Stimulated activated CD8-positive, alpha-beta memory T cell treated with anti-CD3 and anti-CD28 coated beads, Interleukin-4, amount 100 ng/mL, for 1 hour (primary cell): ENCODE data around the gene DUSP14.
"Not testable (repeated sequence)": the region's sequence is repeated elsewhere in the genome, so short reads cannot be mapped to it uniquely, and the experiment has no call there.

ENCODE experiments used
- DNase-seq, 2 donors: peaks; one replicate each; pipeline ENCODE4 v3.0.0-alpha.2; 2020; ENCODE audit warnings: low read depth in 2 of 2, low spot score in 1 of 2

DUSP14 gene

DNA sequence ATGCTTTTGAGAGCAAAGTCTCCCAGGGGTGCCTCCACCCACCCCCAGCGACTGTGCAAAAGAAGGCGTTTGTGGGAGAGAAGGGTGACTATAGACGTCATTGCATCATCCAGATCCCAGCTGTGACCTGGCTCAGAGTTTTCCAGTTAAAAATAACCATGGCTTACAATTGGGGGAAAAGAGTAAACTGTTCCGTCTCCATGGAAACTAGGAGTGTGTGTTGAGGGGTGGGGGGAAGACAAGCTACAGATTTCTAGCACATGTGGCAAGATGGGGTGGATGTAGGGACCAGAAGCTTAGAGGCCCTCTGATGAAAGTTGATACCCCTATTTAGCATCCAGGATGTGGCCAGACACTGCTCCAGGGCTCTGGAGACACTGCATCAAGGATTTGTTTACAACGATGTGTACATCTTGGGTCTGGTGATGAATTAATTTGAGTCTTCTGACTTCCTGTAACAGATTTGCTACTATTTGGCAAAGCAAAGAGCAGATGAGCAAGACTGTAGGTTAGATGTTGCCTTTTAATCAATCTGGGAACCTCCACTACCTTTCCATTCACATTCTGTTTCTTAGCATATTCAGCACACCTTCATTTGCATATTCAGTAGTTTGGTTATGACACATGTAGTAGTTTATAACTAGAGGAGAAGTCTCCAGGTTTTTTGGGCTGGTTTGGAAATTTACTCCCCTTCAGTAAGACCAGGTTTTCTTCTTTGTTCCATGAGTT lies 6.2 kb upstream of the DUSP14 start:
- no peak for DNase-seq

DNA sequence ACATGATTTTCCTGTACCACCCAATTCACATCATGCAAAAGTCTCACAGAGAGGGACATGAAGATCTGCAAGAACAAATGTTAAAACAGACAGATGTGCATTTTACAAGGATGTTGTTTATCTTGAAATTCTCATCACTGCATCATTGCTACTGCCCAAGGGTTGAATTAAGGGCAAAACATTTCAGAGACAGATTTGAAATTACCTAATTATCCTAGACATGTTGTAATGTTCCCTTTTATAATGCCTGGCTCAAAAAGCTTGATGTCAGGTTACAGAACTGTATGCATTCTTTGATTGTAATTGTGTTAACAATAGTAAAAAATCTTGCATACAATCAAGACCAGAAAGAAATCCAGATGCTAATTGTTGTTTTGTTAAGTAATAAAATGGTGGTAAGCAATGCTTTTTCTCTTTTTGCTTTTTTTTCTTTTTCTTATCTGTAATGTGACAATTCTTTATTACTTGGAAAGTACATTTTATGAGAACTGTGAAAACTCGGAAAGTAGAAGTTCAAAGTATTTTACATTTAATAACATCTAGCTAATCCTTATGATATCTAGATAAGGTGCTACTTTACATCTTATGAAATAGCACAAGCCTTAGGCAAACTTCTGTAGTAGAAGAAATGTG lies 3.6 kb upstream of the DUSP14 start:
- DNase-seq = no peak

DNA sequence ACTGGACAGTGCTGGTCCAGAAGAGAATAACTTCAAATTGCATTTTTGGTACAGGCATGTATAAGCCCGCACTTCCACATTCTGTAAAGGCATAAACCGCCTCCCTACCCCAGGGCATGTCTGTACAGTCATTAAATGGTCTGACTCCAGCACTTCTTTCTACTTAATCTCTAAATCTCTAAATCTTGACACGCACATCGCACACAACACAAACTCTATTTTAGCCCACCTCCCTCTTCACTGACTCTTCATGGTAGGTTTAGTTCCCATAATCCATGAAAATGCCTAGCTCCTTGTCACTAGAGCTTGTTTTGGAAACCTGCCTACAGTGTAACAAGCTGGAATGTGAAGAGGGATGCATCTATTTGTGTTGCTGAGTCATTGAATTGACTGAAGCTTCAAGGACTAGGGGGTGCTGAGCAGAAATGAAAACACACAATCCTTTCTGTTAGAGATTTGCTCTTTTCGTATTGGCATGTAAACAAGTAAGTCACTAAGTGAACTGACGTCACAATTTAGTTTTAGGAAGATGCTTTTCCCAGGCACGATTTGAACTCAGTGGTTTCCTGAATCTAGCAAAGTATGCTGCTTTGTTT lies 1.6 kb upstream of the DUSP14 start:
- DNase-seq = no peak

DNA sequence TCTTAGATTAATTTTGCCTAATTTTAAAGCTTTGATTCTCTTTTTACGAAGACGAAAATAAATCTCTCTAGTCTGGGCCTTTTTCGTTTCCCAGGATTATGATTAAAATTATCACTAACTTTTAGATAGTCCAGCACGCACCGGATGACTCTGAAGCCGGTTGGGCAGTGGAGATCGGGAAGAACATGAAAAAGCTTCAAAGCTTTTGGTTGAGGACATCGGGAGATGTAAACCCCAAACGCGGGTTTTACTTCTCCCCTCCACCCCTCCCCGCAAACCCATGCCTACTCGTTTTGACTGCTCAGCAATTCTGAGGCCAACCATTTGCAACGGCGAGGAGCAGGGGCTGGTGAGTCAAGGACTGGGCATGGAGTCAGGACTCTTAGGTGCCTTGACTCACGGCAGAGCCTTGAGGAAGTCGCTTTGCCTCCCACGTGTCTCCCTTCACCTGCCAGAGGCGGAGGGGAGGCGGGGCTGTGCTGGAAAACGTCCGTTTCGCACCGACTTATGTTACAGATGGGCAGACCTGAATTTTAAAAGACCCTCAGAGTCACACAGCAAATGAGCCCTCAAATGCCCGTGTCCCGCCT lies 989 bp upstream of the DUSP14 start:
- peak; percentile 25 to 28 for DNase-seq

DNA sequence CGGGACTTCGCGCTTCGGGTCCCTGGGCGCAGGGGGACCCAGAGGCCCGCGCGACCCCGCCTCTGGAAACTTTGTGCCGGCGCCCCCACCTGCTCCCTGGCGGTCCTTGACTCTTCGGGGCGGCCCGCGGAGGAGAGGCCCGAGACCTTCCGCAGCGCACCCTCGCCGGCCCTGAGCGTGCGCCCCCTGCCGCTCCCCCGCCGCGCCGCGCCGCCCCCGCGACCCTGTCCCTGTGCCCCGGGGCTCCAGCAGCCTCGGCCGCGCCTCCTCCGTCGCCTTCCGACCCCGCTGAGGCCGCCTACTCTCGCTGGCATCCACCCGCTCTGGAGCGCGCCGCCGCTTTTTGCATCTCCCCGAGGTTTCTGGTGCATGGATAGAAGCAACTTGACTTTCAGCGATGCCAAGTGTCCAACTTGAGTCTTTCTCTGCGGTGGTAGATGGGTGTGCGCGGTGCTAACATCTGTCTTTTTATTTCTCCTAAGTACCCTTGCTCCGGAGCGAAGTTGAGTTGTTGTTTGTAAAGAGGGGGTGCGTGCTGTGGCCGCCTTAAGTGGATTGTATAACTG lies 414 bp downstream of the DUSP14 start:
- DNase-seq = peak; percentile 28 to 50

DNA sequence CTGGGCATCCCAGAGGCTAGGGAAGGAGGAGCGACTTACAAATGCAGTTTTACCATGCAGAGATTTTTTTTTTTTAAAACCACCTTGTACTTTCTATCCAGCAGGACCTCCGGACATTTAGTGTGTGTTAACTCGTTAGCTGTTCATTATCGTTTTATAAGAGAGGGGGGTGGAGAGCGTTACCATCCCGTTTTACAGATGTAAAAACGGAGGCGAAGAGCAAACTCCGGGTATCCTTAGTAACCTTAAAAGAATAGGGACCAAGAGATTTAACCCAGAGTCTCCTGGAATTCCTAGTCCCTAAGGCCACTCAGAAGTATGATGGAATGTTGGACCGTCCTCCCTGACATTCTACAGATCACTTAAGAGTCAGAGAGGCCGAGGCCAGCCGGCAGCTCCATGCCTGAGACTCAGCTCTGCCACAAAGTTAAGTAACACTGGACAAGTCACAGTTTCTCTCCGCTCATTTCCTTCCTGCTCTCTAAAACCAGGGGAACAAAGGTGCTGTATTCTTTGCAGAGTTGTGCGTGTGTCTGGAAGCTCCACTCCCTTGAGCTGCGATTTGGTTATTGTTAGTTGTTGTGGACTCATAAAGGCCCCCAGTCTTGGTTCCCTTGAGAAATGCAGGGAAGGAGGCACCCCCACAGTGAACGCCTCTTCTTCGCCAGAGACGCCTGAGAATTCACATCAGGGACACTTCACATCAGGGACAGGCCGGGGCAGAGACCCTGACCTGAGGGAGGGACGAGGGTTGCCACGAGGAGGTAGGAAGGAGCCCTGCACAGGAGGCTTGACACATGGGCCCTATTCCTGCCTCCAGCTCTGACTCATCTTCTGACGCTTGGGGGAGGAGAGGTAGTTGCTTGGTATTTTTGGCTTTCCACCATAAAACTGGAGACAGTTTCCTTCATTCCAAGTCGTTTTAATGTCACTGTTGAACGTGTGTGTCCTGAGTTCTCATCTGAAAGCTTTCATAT lies 1.2 kb downstream of the DUSP14 start:
- DNase-seq = no peak

DNA sequence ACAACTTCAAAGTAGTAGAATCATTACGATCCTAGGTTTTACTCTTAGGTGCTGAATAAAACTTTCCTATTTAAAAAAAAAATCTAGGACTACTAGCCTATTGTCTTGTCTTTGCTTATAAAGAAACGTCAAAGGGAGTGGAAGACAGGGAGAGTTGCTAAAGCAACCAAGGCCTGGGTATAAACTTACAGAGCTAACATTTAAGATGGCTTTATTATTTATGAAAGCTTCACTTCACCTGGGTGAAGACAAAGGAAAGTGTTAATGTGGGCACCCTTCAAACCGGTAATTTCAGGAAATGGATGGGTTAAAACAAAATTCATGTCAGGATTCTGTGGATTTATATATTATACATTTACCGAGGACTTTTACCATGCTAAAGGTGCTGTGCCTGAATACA lies 2.5 kb downstream of the DUSP14 start:
- no peak for DNase-seq

DNA sequence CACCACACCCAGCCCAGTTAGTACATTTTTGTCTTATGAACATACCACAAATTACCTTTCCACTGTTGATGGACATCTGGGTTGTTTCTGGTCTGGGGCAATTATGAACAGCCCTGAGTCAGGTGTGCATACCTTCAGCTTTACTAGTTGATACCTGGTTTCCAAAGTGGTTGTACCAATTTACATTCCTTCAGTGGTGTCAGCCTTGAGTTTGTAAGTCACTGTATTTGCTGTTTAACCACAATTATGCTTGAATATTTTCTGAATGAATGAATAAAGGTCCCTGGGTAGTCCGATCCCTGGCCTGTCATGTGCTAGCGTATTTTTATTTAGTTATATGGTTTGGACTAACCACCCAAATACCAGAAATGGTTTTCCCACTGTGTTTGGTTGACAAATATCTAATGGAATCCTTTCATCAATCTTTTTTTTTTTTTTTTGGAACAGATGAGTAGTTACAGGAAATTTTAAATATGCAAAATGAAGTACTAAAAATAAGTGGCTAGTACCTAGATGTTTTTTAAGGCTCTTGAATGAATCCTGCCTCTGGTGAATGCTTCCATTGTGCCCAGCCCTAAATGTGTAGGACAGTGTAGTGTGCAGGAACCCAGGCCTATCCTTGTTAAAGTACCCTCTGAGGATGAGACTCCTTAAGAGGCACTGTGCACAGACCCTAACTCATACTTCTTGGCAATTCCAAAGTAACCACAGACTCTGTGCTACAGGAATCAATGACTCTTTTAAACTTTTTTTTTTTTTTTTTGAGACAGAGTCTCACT lies 3.7 kb downstream of the DUSP14 start:
- DNase-seq = no peak

DNA sequence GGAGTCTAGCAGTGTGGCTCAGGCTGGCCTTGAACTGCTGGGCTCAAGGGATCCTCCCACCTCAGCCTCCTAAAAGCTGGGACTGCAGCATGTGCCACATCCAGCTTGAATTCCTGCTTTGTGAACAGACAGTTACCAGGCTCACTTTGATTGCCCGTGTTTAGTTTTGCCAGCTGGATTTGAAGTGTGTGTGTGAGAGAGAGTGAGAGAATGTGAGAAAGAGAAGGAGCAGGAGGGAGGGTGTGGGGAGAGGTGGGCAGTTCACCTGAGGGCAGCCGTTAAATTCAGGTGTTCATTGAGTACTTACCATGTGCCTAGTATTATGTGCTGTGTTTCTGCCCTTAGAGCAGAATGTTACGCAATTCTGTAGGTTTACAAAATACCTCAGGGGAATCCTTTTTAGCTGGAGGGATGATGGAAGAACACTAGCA lies 4.7 kb downstream of the DUSP14 start:
- DNase-seq = no peak

DNA sequence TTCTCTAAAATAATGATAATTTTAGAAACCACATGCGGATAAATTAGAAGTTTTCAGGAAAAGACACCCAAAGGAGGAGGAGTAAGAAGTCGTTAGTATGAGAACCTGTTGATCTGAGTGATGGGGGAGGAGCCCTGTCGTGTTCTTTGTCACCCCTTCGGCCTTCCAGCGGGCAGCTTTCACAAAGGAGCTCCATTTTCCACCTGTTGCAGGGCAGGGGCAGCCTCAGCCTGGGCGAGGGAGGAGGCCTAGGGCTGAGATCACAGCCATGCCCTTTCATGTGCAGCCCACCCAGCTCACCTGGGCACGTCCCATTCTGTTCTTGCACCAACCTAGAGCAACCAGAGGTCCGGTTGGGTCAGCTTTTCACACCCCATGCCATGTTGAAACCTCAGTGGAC lies 5.3 kb downstream of the DUSP14 start:
- DNase-seq = no peak

DNA sequence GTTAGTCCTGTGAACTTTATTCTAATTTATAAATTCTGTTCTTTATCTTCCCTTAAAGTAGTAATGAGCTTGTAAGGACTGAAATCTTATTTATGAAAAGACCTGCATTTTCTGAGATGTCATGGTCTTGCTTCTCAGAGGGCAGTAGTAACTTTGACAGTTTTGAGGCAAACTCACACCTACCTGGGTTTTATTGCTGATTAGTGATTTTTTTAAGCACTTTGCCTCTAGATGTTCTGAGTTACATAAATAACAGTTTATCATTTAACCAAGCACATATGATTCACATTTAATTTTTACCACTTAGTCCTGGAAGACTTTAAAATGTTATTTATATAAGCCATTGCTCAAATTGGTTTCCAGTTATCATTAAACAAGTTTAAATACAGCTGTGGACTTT lies 10.7 kb downstream of the DUSP14 start:
- DNase-seq = no peak

DNA sequence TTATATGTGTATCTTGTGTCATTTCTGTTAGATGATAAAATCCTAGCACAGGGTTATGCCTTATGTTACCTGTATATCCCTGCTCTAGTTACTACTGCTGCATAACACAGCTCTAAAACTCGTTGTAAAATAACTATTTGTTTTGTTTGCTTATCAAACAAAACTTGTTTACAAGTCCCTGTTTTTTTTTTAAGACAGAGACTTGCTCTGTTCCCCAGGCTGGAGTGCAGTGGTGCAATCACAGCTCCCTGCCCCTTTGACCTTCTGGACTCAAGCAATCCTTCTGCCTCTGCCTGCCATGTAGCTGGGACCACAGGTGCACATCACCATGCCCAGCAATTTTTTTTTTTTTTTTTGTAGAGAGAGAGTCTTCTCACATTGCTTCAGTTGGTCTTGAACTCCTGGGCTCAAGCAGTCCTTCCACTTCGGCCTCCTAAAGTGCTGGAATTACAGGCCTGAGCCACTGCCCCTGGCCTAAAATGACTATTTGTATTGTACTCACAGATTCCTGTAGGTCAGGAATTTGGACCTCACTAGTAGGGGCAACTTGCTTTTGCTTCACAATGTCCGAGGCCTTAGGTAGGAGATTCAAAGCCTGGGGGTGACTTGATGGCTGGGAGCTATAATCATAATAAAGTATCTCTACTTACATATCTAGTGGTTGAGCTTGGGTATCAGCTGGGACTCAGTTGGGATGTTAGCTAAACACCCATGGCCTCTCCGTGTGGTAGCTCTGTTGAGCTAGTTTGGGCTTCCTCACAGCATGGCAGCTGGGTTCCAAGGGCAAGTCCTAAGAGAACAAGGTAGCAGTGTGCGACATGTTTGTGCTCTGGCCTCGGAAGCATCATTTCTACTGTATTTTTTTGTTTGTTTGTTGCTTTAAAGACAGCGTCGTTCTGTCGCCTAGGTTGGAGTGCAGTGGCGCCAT lies 12.6 kb downstream of the DUSP14 start:
- DNase-seq = no peak

DNA sequence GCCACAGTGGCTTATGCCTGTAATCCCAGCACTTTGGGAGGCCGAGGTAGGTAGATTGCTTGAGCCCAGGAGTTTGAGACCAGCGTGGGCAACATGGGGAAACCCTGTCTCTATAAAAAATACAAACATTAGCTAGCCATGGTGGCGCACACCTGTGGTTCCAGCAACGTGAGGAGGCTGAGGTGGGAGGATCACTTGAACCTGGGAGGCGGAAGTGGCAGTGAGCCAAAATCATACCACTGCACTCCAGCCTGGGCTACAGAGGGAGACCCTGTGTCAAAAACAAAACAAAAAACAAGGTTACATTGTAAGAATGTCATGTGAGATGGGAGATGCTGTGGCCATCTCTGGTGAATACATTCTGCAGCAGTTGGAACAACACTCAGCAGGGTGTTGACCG lies 13.5 kb downstream of the DUSP14 start:
- no peak for DNase-seq

DNA sequence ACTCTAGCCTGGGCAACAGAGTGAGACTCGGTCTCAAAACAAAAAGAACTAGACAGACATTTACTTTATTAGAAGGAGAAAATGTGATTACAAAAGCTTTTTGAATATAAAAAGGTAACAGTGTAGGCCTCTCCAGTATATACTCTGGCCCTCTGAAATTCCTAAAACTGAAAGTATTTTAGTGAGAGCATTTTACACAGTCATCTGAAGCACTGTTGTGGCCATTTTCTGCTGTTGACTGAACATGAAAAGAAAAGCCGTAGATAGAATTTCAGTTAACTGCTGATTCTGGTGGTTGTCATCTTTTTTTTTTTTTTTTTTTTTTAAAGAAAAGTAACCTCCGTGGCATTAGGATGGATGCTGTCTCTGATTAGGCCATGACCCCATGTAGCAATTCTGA lies 15.6 kb downstream of the DUSP14 start:
- DNase-seq = no peak

DNA sequence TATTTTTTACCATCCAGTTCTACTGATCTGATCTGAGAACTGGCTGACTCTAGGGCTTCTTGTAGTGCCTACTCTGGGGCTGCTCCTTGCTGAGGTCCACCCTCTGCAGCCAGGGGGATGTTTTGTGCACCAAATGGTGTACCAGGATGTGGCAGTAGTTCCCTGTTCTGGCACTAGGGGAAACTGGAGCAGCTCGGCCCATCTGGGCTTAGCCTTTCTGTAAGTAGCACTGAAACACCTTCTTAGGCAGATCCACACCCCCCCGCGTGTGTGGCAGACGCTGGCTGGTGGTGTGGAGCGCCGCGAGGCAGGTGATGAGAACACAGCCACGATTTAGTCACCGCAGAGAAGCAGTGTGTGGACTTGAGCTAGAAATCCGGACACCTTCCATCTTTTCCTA lies 17.0 kb downstream of the DUSP14 start:
- no peak for DNase-seq

DNA sequence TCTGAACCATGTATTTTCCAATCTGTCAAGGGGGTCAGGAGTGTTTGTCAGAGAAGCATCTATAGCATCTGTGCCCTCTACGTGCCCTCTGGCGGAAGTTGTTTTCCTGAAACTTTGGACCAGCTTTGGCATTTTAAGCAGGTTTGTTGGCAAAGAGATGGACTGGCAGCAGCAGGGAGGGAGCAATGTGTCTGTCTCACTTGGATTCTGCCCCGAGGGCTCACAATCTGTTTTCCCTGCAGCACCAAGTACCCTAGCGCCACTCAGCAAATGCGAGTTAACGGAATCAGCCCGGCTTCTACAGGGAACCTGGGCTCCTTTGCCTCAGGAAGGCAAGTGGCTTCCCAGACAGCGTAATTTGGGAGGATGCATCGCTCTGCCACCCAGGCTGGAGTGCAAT lies 17.4 kb downstream of the DUSP14 start:
- DNase-seq = no peak

DNA sequence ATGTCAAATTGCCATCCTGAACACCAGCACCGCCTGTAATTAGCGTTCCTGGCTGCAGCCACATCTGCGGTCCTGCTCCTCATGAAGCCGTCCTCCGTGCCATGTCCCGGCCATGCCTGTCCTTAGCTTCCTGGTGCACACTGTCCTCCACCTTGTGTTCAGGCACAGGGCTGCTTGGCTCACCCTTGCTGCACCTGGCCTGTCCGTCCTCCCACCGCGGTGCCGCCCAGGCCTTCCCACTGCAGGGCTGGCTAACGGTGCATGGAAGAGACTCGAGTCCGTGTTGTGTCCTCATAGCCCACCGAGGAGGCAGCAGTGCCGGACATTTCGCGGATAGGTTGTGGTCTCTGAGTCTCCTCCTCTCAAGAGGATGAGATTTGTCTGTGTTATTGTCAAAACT lies 20.4 kb downstream of the DUSP14 start:
- no peak for DNase-seq

DNA sequence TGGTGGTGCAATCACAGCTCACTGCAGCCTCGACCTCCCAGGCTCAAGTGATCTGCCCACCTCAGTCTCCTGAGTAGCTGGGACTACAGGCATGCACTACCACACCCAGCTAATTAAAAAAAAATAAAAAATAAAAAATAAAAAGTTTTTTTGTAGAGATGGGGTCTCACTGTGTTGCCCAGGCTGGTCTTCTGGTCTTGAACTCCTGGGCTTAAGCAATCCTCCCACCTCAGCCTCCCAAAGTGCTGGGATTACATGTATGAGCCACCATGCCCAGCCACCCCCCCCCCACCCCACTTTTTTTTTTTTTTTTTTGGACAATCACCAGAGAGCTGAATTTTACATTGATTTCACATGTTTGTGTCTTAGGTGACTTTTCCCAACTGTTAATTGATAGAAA lies 22.0 kb downstream of the DUSP14 start:
- DNase-seq = not testable (repeated sequence)
